Astrocyte (in vitro differentiated cells and primary cell): ENCODE data around the gene RBX1.

ENCODE experiments used
- CTCF ChIP-seq: IDR thresholded peaks from 2 replicates; pipeline ENCODE4 v1.5.1; 2011; ENCODE audit warnings: low read depth, mild to moderate bottlenecking, inconsistent platforms, low read length, moderate library complexity; ENCODE audit not compliant: insufficient read depth
- EZH2 ChIP-seq: IDR thresholded peaks from 2 replicates; pipeline ENCODE4 v1.6.1; 2012; ENCODE audit warnings: mild to moderate bottlenecking, low read length, inconsistent platforms; ENCODE audit not compliant: insufficient read depth

- no peak for TF ChIP-seq CTCF
- TF ChIP-seq EZH2, result no peak
Measured at GRCh38 chr22:41003976-41004375, 52.8 kb downstream of the RBX1 start.
